Bronchial epithelial cell (primary cell): ENCODE measurements around the gene NR1I2. TPM values are rescaled to one million over a fixed set of nuclear protein-coding genes. Genes with fewer than 3 reads are reported as not detected.

Source experiments
- DNase-seq: peaks from one replicate; pipeline ENCODE4 v3.0.0-alpha.2; 2010; ENCODE audit warnings: low read depth
- FAIRE-seq: peaks from 2 replicates; lab custom pipeline; 2011; peaks lifted over from hg19 to GRCh38; lab: Jason Lieb, UNC
- H3K27me3 ChIP-seq: 2 replicates; pipeline ENCODE4 v1.5.1; 2011; ENCODE audit warnings: low read length; ENCODE audit not compliant: control insufficient read depth, insufficient read depth
- H3K36me3 ChIP-seq: 2 replicates; pipeline ENCODE4 v1.5.1; 2011; ENCODE audit warnings: low read length; ENCODE audit not compliant: control insufficient read depth, insufficient read depth
- H3K4me3 ChIP-seq: 2 replicates; pipeline ENCODE4 v1.5.1; 2011; ENCODE audit warnings: mild to moderate bottlenecking, low read depth, low read length, control low read depth
- CTCF ChIP-seq: IDR thresholded peaks from 2 replicates; pipeline ENCODE4 v1.5.1; 2011; ENCODE audit warnings: mild to moderate bottlenecking, moderate library complexity, low read length, control low read depth, inconsistent platforms; ENCODE audit not compliant: insufficient read depth, severe bottlenecking
- total RNA-seq: library from RNA; depleted of rRNA; stranded (reverse); fragments of >200 nt; gene quantifications from 2 replicates; pipeline ENCODE4 v1.2.1, GENCODE V29; 2014

The NR1I2 gene
- total RNA-seq, 1 donor from 2014 or later = not detected

- no peak overlapping the region for H3K4me3 ChIP-seq
- H3K36me3 ChIP-seq = no peaks in the 10 kb centered on the region
- DNase-seq (peak; percentile 78), FAIRE-seq (no peak)
- no peaks in the 10 kb centered on the region for H3K27me3 ChIP-seq
- no peak for TF ChIP-seq CTCF
These were observed 12.3 kb upstream of the NR1I2 start for GRCh38 chr3:119769394-119770149.

- TF ChIP-seq CTCF = no peak
- H3K4me3 ChIP-seq = no peak overlapping the region
- H3K27me3 ChIP-seq = no peaks in the 10 kb centered on the region
- DNase-seq (no peak), FAIRE-seq (no peak)
- H3K36me3 ChIP-seq = no peaks in the 10 kb centered on the region
These were observed 7.5 kb upstream of the NR1I2 start for GRCh38 chr3:119774444-119774843.

GRCh38 chr3:119776304-119776703 is 5.6 kb upstream of the NR1I2 start:
- Histone ChIP-seq H3K36me3 (no peaks in the 10 kb centered on the region), H3K27me3 (no peaks in the 10 kb centered on the region), H3K4me3 (no peak overlapping the region)
- no peak for DNase-seq
- no peak for TF ChIP-seq CTCF
- no peak for FAIRE-seq

- no peak overlapping the region for H3K4me3 ChIP-seq
- DNase-seq (no peak), FAIRE-seq (no peak)
- no peak for TF ChIP-seq CTCF
- H3K27me3 ChIP-seq = no peaks in the 10 kb centered on the region
- no peaks in the 10 kb centered on the region for H3K36me3 ChIP-seq
These were observed 3.7 kb upstream of the NR1I2 start for GRCh38 chr3:119778176-119778575.

- no peaks in the 10 kb centered on the region for H3K27me3 ChIP-seq
- no peaks in the 10 kb centered on the region for H3K36me3 ChIP-seq
- FAIRE-seq = no peak
- TF ChIP-seq CTCF = no peak
- no peak overlapping the region for H3K4me3 ChIP-seq
- no peak for DNase-seq
These were observed 3.1 kb upstream of the NR1I2 start for GRCh38 chr3:119778811-119779210.
